Measurements from ENCODE around the gene DLG2. TPM values are rescaled to one million over a fixed set of nuclear protein-coding genes. Genes with fewer than 3 reads are reported as not detected.

Gene DLG2
- total and polyA plus RNA-seq, 9 of the 15 experiments (the other 6 are each of a cell fraction or from before 2014, with no cell fraction given) = 0.52 to 1.6 (median 0.95) TPM

GRCh38 chr11:84560206-84560605 lies 1066.9 kb downstream of the DLG2 start (continued):
- TF ChIP-seq BRCA1 (IDR thresholded peaks at IDR 0.05) (no peak), BRCA1 (CRISPR knock-in tag; IDR thresholded peaks at IDR 0.05) (no peak), ELF4 (CRISPR knock-in tag; IDR thresholded peaks at IDR 0.05) (no peak), ZNF655 (CRISPR knock-in tag; IDR thresholded peaks at IDR 0.05) (no peak)

- Histone ChIP-seq H3K9me1 (ENCODE audit: control insufficient read depth, insufficient read depth, low read length) (no peaks in the 10 kb centered on the region), H3K27me3 (ENCODE audit: control insufficient read depth in 2 of 2, insufficient read depth in 2 of 2, low read length in 2 of 2) (no peaks in the 10 kb centered on the region), H3K9me3 (replicated peaks; ENCODE audit: control insufficient read depth, insufficient read depth, low read depth, low read length) (no peaks in the 10 kb centered on the region), H2AFZ (ENCODE audit: low read depth, low read length) (no peak overlapping the region), H3K79me2 (ENCODE audit: control insufficient read depth, insufficient read depth, low read length) (no peaks in the 10 kb centered on the region), H3K36me3 (ENCODE audit: control insufficient read depth, insufficient read depth, low read length) (no peaks in the 10 kb centered on the region), H3K4me1 (replicated peaks in 1 of 2; ENCODE audit: control insufficient read depth in 2 of 2, insufficient read depth in 2 of 2, low read length in 2 of 2) (no peaks in the 10 kb centered on the region), H3K9ac (ENCODE audit: insufficient read depth in 1 of 2, low read depth in 2 of 2, low read length in 2 of 2) (no peak overlapping the region), H3K4me3 (no peak overlapping the region), H3K4me2 (ENCODE audit: insufficient read depth, low read length) (no peak overlapping the region), H4K20me1 (replicated peaks; ENCODE audit: control insufficient read depth, insufficient read depth, low read length) (no peaks in the 10 kb centered on the region), H3K27ac (ENCODE audit: extremely low read depth, low read depth, low read length) (no peak overlapping the region)
- intact Hi-C loops (cut with micrococcal nuclease) = loop anchor here (10.0 kb wide), 1 partner anchor 1007 kb away; no protein-coding TSS in a partner anchor
- ChIA-PET POLR2A (no interaction called here), CTCF (ENCODE audit: low intra/inter-chr PET ratio) (no interaction called here)
- ATAC-seq (peak; percentile 75; the same call in 2 of the 3 replicates), FAIRE-seq (no peak), DNase-seq (ENCODE audit: extremely low read depth in 1 of 4, low spot score in 3 of 4) (peak; percentile 16 to 45 (median 28))
- BruUV-seq (replicated peaks) = no TSS peak
- WGBS (ENCODE audit: insufficient coverage, low coverage, missing lambda C conversion rate) = 0% methylated on average over 5 of the region's 5 CpGs
- in situ Hi-C loops (cut with MboI) = loop anchor here (25.0 kb wide), 1 partner anchor 721 kb away; no protein-coding TSS in a partner anchor
- no peak for TF ChIP-seq HOMEZ (CRISPR knock-in tag; IDR thresholded peaks at IDR 0.05)
- TF ChIP-seq CAMTA2 (CRISPR knock-in tag; conservative IDR thresholded peaks at IDR 0.05) = no peak
- TF ChIP-seq DEAF1 (CRISPR knock-in tag; IDR thresholded peaks at IDR 0.05) = peak; percentile 21; the same call in 1 of the 2 replicates
- no peak for TF ChIP-seq ZNF395 (CRISPR knock-in tag; IDR thresholded peaks at IDR 0.05)
- TF ChIP-seq CTCF (IDR thresholded peaks at IDR 0.05 in 2 of 3, conservative IDR thresholded peaks at IDR 0.05 in 1 of 3; ENCODE audit: insufficient read depth in 2 of 3, low read depth in 1 of 3, low read length in 3 of 3) = peak; percentile 26 to 59 (median 58); a peak in 4 of 6 replicates
Observed at GRCh38 chr11:84558085-84558905, 1068.8 kb downstream of the DLG2 start.

All from K562 (cell line).